Activated naive CD4-positive, alpha-beta T cell treated with anti-CD3 and anti-CD28 coated beads, Interleukin-2, amount 50 U/mL, for 72 hours (primary cell): ENCODE measurements around the gene ANAPC16. TPM values are rescaled to one million over a fixed set of nuclear protein-coding genes. Genes with fewer than 3 reads are reported as not detected.

ENCODE experiments used
- ATAC-seq, 2 donors: fragments of 150-1000 bp; cut with Tn5 transposase; 2 replicates each; pipeline ENCODE4 v1.10.0; 2021; ENCODE audit warnings: mild to moderate bottlenecking in 2 of 2, moderate library complexity in 2 of 2
- DNase-seq, 2 donors: peaks; one replicate each; pipeline ENCODE4 v3.0.0; 2021 to 2022; ENCODE audit warnings: low spot score in 2 of 2
- H3K27ac Mint-ChIP-seq, 2 donors: one replicate each; pipeline ENCODE4 v1.8.0; 2022; ENCODE audit warnings: mild to moderate bottlenecking in 2 of 2, mixed read lengths in 2 of 2
- H3K36me3 Mint-ChIP-seq, 2 donors: one replicate each; pipeline ENCODE4 v1.8.0; 2022; ENCODE audit warnings: mixed read lengths in 2 of 2
- H3K9me3 Mint-ChIP-seq, 2 donors: one replicate each; pipeline ENCODE4 v1.8.0; 2022; ENCODE audit warnings: mixed read lengths in 2 of 2
- total RNA-seq, 2 donors: library from RNA; stranded (reverse); gene quantifications; one replicate each; pipeline ENCODE4 v1.2.3, GENCODE V29; 2022

Gene ANAPC16
- total RNA-seq, 2 donors from 2014 or later: 88.2 to 107 TPM

GRCh38 chr10:72250666-72251065 is 34.9 kb downstream of the ANAPC16 start:
- DNase-seq (no peak), ATAC-seq (no peak)
- Mint-ChIP-seq H3K36me3 (no peaks in the 10 kb centered on the region), H3K27ac (peak overlapping the region; percentile 55 to 76), H3K9me3 (no peaks in the 10 kb centered on the region)

GRCh38 chr10:72251635-72252034 is 35.8 kb downstream of the ANAPC16 start:
- H3K36me3 Mint-ChIP-seq: no peaks in the 10 kb centered on the region
- ATAC-seq: no peak
- no peak for DNase-seq
- H3K9me3 Mint-ChIP-seq: no peaks in the 10 kb centered on the region
- no peak overlapping the region for H3K27ac Mint-ChIP-seq

DNA sequence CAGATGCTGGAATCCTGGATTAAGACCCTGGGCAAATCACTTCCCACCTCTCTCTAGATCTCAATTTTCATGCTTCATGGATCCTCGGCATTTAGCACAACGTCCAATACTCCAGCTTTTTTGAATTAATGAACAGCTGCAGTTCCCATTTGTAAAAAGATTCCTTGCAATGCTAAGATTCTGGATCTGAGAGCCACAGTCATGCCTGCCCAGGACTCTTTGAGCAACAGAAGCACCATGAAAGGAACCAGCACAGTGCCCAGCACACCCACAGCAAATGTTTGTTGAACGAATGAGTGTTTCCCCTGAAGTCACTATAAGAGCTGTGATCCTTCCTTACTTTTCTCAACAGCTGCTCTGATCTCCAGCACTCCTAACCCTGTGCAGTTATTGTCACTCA is 37.2 kb downstream of the ANAPC16 start:
- ATAC-seq (no peak), DNase-seq (no peak)
- Mint-ChIP-seq H3K9me3 (no peaks in the 10 kb centered on the region), H3K27ac (peak overlapping the region; percentile 31 to 40), H3K36me3 (no peaks in the 10 kb centered on the region)

DNA sequence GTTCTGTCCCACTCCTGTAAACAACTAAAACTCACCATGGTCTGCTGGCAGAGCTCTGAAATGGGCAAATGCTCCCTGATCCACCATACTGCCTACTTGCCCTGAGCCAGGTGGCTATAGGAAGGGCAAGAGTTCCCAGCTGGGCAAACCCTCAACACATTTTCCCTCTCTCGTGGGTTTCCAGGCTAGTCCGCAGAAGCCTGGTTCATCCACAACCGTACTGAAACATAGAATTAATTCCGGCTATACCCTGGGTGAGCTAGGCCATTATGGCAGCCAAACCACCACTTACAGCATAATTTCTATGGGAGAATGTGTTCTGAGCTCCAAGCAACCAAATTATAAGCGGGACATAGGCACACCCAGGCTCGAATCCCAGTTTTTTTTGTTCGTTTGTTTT is 37.8 kb downstream of the ANAPC16 start:
- ATAC-seq: no peak
- H3K9me3 Mint-ChIP-seq: no peaks in the 10 kb centered on the region
- no peak for DNase-seq

GRCh38 chr10:72254813-72255568 is 39.2 kb downstream of the ANAPC16 start:
- ATAC-seq (peak in 1 of 2 donors; percentile 69), DNase-seq (peak in 1 of 2 donors; percentile 36)
- no peaks in the 10 kb centered on the region for H3K36me3 Mint-ChIP-seq
- peak overlapping the region; percentile 77 to 96 for H3K27ac Mint-ChIP-seq
- H3K9me3 Mint-ChIP-seq: no peaks in the 10 kb centered on the region

More for the DNA sequence above, 37.8 kb downstream of the ANAPC16 start:
- Mint-ChIP-seq H3K27ac (peak overlapping the region in 1 of 2 donors; percentile 31), H3K36me3 (no peaks in the 10 kb centered on the region)

DNA sequence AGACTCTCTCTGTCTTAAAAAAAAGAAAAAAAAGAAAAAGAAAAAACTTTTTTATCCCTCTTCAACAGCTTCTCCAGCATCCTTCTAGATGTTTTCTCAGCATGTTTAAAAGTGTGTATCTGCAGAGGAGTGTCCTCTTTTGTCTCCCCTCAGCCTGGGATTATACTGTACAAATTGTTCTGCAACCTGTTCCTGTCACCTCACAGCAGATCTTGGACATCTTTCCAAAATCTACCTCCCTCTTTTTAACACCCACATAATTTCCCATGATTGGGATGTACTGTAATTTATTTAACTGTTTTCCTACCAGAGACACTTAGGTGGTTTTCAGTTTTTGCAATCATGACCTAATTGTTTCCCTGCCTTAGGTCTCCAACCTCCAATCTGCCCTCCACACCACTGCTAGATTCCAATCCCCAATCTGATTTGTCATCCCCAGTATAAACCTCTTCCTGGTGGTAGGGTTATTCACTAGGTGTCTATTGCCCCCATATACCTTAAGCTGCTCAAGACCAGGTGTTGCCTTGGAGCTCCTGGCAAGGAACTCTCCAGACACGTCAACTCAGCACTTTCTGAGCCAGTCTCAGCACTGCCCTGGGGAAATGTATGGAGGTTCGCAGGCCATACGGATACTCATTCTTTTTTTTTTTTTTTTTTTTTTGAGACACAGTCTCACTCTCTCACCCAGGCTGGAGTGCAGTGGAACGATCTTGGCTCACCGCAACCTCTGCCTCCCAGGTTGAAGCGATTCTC is 40.3 kb downstream of the ANAPC16 start:
- Mint-ChIP-seq H3K9me3 (no peaks in the 10 kb centered on the region), H3K27ac (peak overlapping the region; percentile 77 to 93), H3K36me3 (no peaks in the 10 kb centered on the region)
- DNase-seq (no peak), ATAC-seq (no peak)

- ATAC-seq (peak in 1 of 2 donors; percentile 16), DNase-seq (no peak)
- H3K27ac Mint-ChIP-seq: peak overlapping the region in 1 of 2 donors; percentile 72
- no peaks in the 10 kb centered on the region for H3K36me3 Mint-ChIP-seq
- no peaks in the 10 kb centered on the region for H3K9me3 Mint-ChIP-seq
Observed at GRCh38 chr10:72257051-72257892, 41.5 kb downstream of the ANAPC16 start.

GRCh38 chr10:72258617-72259016 is 42.8 kb downstream of the ANAPC16 start:
- H3K27ac Mint-ChIP-seq: peak overlapping the region in 1 of 2 donors; percentile 66
- no peak for ATAC-seq
- no peaks in the 10 kb centered on the region for H3K9me3 Mint-ChIP-seq
- H3K36me3 Mint-ChIP-seq: no peaks in the 10 kb centered on the region
- DNase-seq: no peak

GRCh38 chr10:72259491-72260238 is 43.9 kb downstream of the ANAPC16 start:
- Mint-ChIP-seq H3K36me3 (no peaks in the 10 kb centered on the region), H3K9me3 (no peaks in the 10 kb centered on the region), H3K27ac (peak overlapping the region; percentile 96 to 98)
- DNase-seq (no peak), ATAC-seq (no peak)

DNA sequence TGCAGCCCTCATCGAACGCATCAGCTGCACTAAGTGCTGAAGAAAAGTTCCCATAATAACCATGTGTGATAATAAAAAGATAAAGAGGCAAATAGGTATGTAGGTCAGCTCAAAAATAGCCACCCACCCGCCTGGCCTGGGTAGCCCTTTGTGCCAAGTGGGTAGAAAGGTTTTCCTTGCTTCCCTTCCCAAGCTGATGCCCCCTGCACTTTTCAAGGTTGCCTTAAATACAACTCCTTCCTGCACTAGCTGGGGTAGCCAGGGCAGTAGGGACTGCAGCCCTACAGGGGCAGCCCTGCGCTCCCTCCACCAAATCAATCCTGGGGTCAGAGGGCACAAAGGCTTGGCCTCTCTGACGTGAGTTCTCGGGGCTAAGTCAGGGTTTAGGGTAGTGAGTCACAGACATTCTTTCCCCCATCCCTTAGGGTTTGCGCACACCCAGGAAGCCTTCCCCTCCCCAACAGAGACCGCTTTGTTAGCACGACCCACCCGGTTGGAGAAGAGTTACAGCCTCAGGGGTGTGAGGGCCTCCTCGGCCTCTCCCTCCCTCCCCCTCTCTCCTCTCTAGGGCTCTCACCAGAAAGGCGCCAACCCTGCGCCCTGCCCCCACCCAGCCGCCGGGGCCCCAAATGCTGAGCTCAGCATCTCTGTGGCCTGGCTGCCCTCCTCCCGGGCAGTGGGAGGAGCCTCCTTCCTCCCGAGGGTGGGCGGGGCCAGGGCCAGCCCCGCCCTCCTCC is 44.6 kb downstream of the ANAPC16 start:
- H3K27ac Mint-ChIP-seq: peak overlapping the region; percentile 96 to 98
- H3K36me3 Mint-ChIP-seq: no peaks in the 10 kb centered on the region
- ATAC-seq (peak; percentile 73 to 82), DNase-seq (peak; percentile 89 to 93)
- no peaks in the 10 kb centered on the region for H3K9me3 Mint-ChIP-seq

- DNase-seq (peak; percentile 73 to 88), ATAC-seq (peak; percentile 67 to 68)
- peak overlapping the region; percentile 96 to 98 for H3K27ac Mint-ChIP-seq
- no peaks in the 10 kb centered on the region for H3K36me3 Mint-ChIP-seq
- no peaks in the 10 kb centered on the region for H3K9me3 Mint-ChIP-seq
Observed at GRCh38 chr10:72260976-72261783, 45.4 kb downstream of the ANAPC16 start.

GRCh38 chr10:72261784-72262404 is 46.1 kb downstream of the ANAPC16 start:
- no peaks in the 10 kb centered on the region for H3K9me3 Mint-ChIP-seq
- peak overlapping the region; percentile 96 to 98 for H3K27ac Mint-ChIP-seq
- DNase-seq (no peak), ATAC-seq (peak; percentile 45 to 55)
- H3K36me3 Mint-ChIP-seq: no peaks in the 10 kb centered on the region

DNA sequence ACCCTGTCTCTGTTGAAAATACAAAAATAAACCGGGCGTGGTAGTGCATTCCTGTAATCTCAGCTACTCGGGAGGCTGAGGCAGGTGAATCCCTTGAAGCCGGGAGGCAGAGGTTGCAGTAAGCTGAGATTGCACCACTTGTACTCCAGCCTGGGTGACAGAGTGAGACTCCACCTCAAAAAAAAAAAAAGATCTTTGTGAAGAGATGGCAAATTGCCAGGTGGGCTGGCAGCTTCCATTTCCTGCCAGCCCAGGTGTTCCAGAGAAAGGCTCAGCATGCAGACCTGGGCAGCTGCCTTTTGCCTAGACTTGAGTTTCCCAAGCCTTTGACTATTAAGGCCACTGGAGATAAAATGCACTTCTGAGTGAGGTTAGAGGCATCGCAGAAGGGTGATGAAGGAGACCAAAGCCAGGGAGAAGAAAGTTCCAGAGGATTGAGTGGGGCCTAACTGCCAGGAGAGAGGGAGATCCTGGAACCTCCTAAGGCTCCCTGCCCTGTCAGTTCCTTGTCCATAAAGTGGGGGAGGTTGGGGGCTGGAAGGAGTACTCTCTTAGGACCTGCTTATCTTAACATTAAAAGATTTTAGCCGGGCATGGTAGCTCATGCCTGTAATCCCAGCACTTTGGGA is 47.9 kb downstream of the ANAPC16 start:
- DNase-seq: no peak

GRCh38 chr10:72264536-72264935 is 48.7 kb downstream of the ANAPC16 start:
- Mint-ChIP-seq H3K9me3 (no peaks in the 10 kb centered on the region), H3K36me3 (no peaks in the 10 kb centered on the region), H3K27ac (peak overlapping the region in 1 of 2 donors; percentile 37)
- DNase-seq: no peak
- ATAC-seq: no peak

More for the DNA sequence above, 47.9 kb downstream of the ANAPC16 start:
- Mint-ChIP-seq H3K9me3 (no peaks in the 10 kb centered on the region), H3K36me3 (no peaks in the 10 kb centered on the region), H3K27ac (peak overlapping the region; percentile 69 to 91)
- ATAC-seq: no peak
